SU-DHL-6 (cell line): ENCODE data around the gene TXNDC5.

Source experiments
- H2AFZ ChIP-seq: fragments of 200-600 bp; sonication (generic); 2 replicates; pipeline ENCODE4 v1.6.1; 2014; ENCODE audit warnings: low read depth, mild to moderate bottlenecking, moderate library complexity, mixed read lengths, antibody characterized with exemption, low read length; ENCODE audit not compliant: severe bottlenecking
- H3F3A ChIP-seq: fragments of 200-600 bp; shearing (Covaris generic); 2 replicates; pipeline ENCODE4 v1.6.0; 2016; ENCODE audit warnings: antibody characterized with exemption, mild to moderate bottlenecking; ENCODE audit not compliant: insufficient read depth
- H3K27ac ChIP-seq: fragments of 200-600 bp; sonication (generic); 2 replicates; pipeline ENCODE4 v1.5.1; 2016; ENCODE audit warnings: low read depth, mild to moderate bottlenecking, low read length, moderate library complexity, mixed read lengths
- H3K27me3 ChIP-seq: fragments of 200-600 bp; sonication (generic), shearing (Covaris generic); 2 replicates; pipeline ENCODE4 v1.6.0; 2014; ENCODE audit warnings: mild to moderate bottlenecking, low read length
- H3K36me3 ChIP-seq: fragments of 200-600 bp; sonication (generic); 2 replicates; pipeline ENCODE4 v1.6.1; 2014; ENCODE audit warnings: mild to moderate bottlenecking, low read length, mixed read lengths
- H3K4me2 ChIP-seq: fragments of 300-600, 200-600 bp; shearing (Covaris generic), sonication (generic); 2 replicates; pipeline ENCODE4 v1.6.0; 2014; ENCODE audit warnings: low read length, low read depth, mild to moderate bottlenecking; ENCODE audit not compliant: poor library complexity, severe bottlenecking
- H3K4me3 ChIP-seq: fragments of 200-600 bp; sonication (generic); 2 replicates; pipeline ENCODE4 v1.5.1; 2014; ENCODE audit warnings: antibody characterized with exemption, low read length, mild to moderate bottlenecking, mixed read lengths; ENCODE audit not compliant: insufficient read depth, poor library complexity, severe bottlenecking
- H3K79me2 ChIP-seq: fragments of 200-600 bp; sonication (generic); 2 replicates; pipeline ENCODE4 v1.6.1; 2014; ENCODE audit warnings: mild to moderate bottlenecking, low read length, moderate library complexity; ENCODE audit not compliant: insufficient read depth
- H3K9ac ChIP-seq: fragments of 200-600 bp; sonication (generic); 2 replicates; pipeline ENCODE4 v1.7.0; 2014; ENCODE audit warnings: mild to moderate bottlenecking, low read length
- H3K9me2 ChIP-seq: fragments of 200-600 bp; sonication (generic); replicated peaks from 2 replicates; pipeline ENCODE4 v1.6.1; 2014; ENCODE audit warnings: low read length; ENCODE audit not compliant: insufficient read depth
- H3K9me3 ChIP-seq: fragments of 200-600 bp; sonication (generic); 2 replicates; pipeline ENCODE4 v1.6.1; 2014; ENCODE audit warnings: low read length, mixed read lengths; ENCODE audit not compliant: insufficient read depth
- H4K20me1 ChIP-seq: fragments of 200-600 bp; sonication (generic); 2 replicates; pipeline ENCODE4 v1.6.1; 2014; ENCODE audit warnings: low read depth, mild to moderate bottlenecking, antibody characterized with exemption, low read length, moderate library complexity, mixed read lengths
- CTCF ChIP-seq: fragments of 200-600 bp; sonication (generic); IDR thresholded peaks from one replicate; pipeline ENCODE4 v1.5.1; 2017; ENCODE audit warnings: antibody characterized with exemption, mild to moderate bottlenecking, low read length, moderate library complexity; ENCODE audit not compliant: insufficient read depth, poor library complexity, severe bottlenecking
- EZH2phosphoT487 ChIP-seq: fragments of 200-600 bp; sonication (generic), shearing (Covaris generic); conservative IDR thresholded peaks from 2 replicates; pipeline ENCODE4 v1.6.1; 2018; ENCODE audit warnings: mild to moderate bottlenecking, antibody characterized with exemption, low read length, moderate library complexity, mixed read lengths

TXNDC5 gene

GRCh38 chr6:7888587-7889357 is 21.8 kb downstream of the TXNDC5 start:
- no peak overlapping the region for H3K4me2 ChIP-seq
- no peaks in the 10 kb centered on the region for H3K9me3 ChIP-seq
- H3K79me2 ChIP-seq = no peaks in the 10 kb centered on the region
- no peaks in the 10 kb centered on the region for H4K20me1 ChIP-seq
- H3K36me3 ChIP-seq = peaks cover 46% of the 10 kb centered on the region
- H3F3A ChIP-seq = no peaks in the 10 kb centered on the region
- H3K9me2 ChIP-seq = no peaks in the 10 kb centered on the region
- H3K27me3 ChIP-seq = no peaks in the 10 kb centered on the region
- TF ChIP-seq CTCF (no peak), EZH2phosphoT487 (no peak)
- no peak overlapping the region for H3K9ac ChIP-seq
- no peak overlapping the region for H3K4me3 ChIP-seq
- no peak overlapping the region for H3K27ac ChIP-seq
- H2AFZ ChIP-seq = no peak overlapping the region

GRCh38 chr6:7887278-7887991 is 23.2 kb downstream of the TXNDC5 start:
- Histone ChIP-seq H3F3A (no peaks in the 10 kb centered on the region), H3K27ac (no peak overlapping the region), H4K20me1 (no peaks in the 10 kb centered on the region), H3K9ac (no peak overlapping the region), H3K36me3 (peaks cover 48% of the 10 kb centered on the region; the same call in 1 of the 2 replicates), H3K4me3 (no peak overlapping the region), H3K9me3 (no peaks in the 10 kb centered on the region), H3K4me2 (no peak overlapping the region), H3K9me2 (no peaks in the 10 kb centered on the region), H3K27me3 (no peaks in the 10 kb centered on the region), H2AFZ (no peak overlapping the region), H3K79me2 (no peaks in the 10 kb centered on the region)
- TF ChIP-seq EZH2phosphoT487 = no peak
- TF ChIP-seq CTCF = no peak

GRCh38 chr6:7886132-7886531 is 24.5 kb downstream of the TXNDC5 start:
- H3K4me2 ChIP-seq = no peak overlapping the region
- no peaks in the 10 kb centered on the region for H3F3A ChIP-seq
- TF ChIP-seq EZH2phosphoT487 (no peak), CTCF (no peak)
- H3K9me2 ChIP-seq = no peaks in the 10 kb centered on the region
- H2AFZ ChIP-seq = no peak overlapping the region
- no peak overlapping the region for H3K4me3 ChIP-seq
- no peaks in the 10 kb centered on the region for H3K9me3 ChIP-seq
- H3K79me2 ChIP-seq = no peaks in the 10 kb centered on the region
- H3K27me3 ChIP-seq = no peaks in the 10 kb centered on the region
- no peak overlapping the region for H3K27ac ChIP-seq
- H4K20me1 ChIP-seq = no peaks in the 10 kb centered on the region
- no peak overlapping the region for H3K9ac ChIP-seq
- H3K36me3 ChIP-seq = peaks cover 50% of the 10 kb centered on the region; the same call in 1 of the 2 replicates
